HEK293 (cell line): ENCODE results near the gene FKBP4.

Source experiments
- CTCF ChIP-seq: fragments of 450-650 bp; formaldehyde crosslinking; IDR thresholded peaks from 2 replicates; pipeline ENCODE4 v1.5.1; 2016; ENCODE audit warnings: missing biosample characterization, missing genetic modification characterization
- ELK4 ChIP-seq: IDR thresholded peaks from 2 replicates; pipeline ENCODE4 v1.6.1; 2011; ENCODE audit warnings: mild to moderate bottlenecking, low read depth, low read length, borderline replicate concordance
- KLF9 ChIP-seq: fragments of 450-650 bp; formaldehyde crosslinking; IDR thresholded peaks from 2 replicates; pipeline ENCODE4 v1.5.1; 2016; ENCODE audit warnings: missing biosample characterization, missing genetic modification characterization, low read depth
- REST ChIP-seq: fragments of 450-650 bp; formaldehyde crosslinking; IDR thresholded peaks from 2 replicates; pipeline ENCODE4 v1.5.1; 2016; ENCODE audit warnings: missing biosample characterization, missing genetic modification characterization
- ZBTB48 ChIP-seq: fragments of 450-650 bp; formaldehyde crosslinking; IDR thresholded peaks from 2 replicates; pipeline ENCODE4 v1.5.1; 2016; ENCODE audit warnings: missing biosample characterization, missing genetic modification characterization
- ZNF140 ChIP-seq: fragments of 450-650 bp; formaldehyde crosslinking; IDR thresholded peaks from 2 replicates; pipeline ENCODE4 v1.5.1; 2016; ENCODE audit warnings: missing biosample characterization, missing genetic modification characterization
- ZNF350 ChIP-seq: fragments of 450-650 bp; formaldehyde crosslinking; IDR thresholded peaks from 2 replicates; pipeline ENCODE4 v1.5.0; 2017; ENCODE audit warnings: missing biosample characterization, mild to moderate bottlenecking, missing genetic modification characterization
- ZNF449 ChIP-seq: fragments of 450-650 bp; formaldehyde crosslinking; IDR thresholded peaks from 2 replicates; pipeline ENCODE4 v1.5.1; 2017; ENCODE audit warnings: missing biosample characterization, mild to moderate bottlenecking, missing genetic modification characterization, moderate library complexity
- ZNF473 ChIP-seq: fragments of 450-650 bp; formaldehyde crosslinking; IDR thresholded peaks from 2 replicates; pipeline ENCODE4 v1.5.1; 2017; ENCODE audit warnings: missing biosample characterization, missing genetic modification characterization
- ZNF623 ChIP-seq: fragments of 450-650 bp; formaldehyde crosslinking; IDR thresholded peaks from 2 replicates; pipeline ENCODE4 v1.5.1; 2016; ENCODE audit warnings: missing biosample characterization, missing genetic modification characterization
- ZNF776 ChIP-seq: fragments of 450-650 bp; formaldehyde crosslinking; IDR thresholded peaks from 2 replicates; pipeline ENCODE4 v1.5.0; 2017; ENCODE audit warnings: missing biosample characterization, missing genetic modification characterization, borderline replicate concordance

- TF ChIP-seq REST (tag by site-specific recombination) (no peak), CTCF (tag by site-specific recombination) (no peak), ZNF776 (no peak), ZNF473 (tag by site-specific recombination) (no peak), ZNF350 (no peak), ZBTB48 (tag by site-specific recombination) (no peak), ZNF140 (no peak), ELK4 (no peak), ZNF449 (tag by site-specific recombination) (no peak), KLF9 (tag by site-specific recombination) (no peak), ZNF623 (no peak)
Observed at GRCh38 chr12:2759733-2760132, 35.0 kb upstream of the FKBP4 start.
